Smooth muscle cell (in vitro differentiated cells): ENCODE measurements around the gene PFDN2. TPM values are rescaled to one million over a fixed set of nuclear protein-coding genes. Genes with fewer than 3 reads are reported as not detected.

Experiments used
- DNase-seq: peaks from one replicate; lab custom pipeline; 2025; ENCODE audit not compliant: unreplicated experiment; lab: John Stamatoyannopoulos, UW
- H2AFZ ChIP-seq: fragments of 200-600 bp; sonication (generic); 2 replicates; pipeline ENCODE4 v1.6.0; 2016; ENCODE audit warnings: antibody characterized with exemption, low read depth, mild to moderate bottlenecking
- H3F3A ChIP-seq: fragments of 200-600 bp; sonication (generic); 2 replicates; pipeline ENCODE4 v1.6.0; 2017; ENCODE audit warnings: antibody characterized with exemption, low read depth
- H3K27ac ChIP-seq: fragments of 200-600 bp; sonication (generic); 2 replicates; pipeline ENCODE4 v1.5.1; 2016; ENCODE audit warnings: low read depth, mild to moderate bottlenecking
- H3K27me3 ChIP-seq: fragments of 200-600 bp; sonication (generic); 2 replicates; pipeline ENCODE4 v1.6.1; 2016; ENCODE audit warnings: low read depth, mild to moderate bottlenecking
- H3K36me3 ChIP-seq: fragments of 200-600 bp; sonication (generic); 2 replicates; pipeline ENCODE4 v1.5.1; 2016; ENCODE audit warnings: low read depth
- H3K4me1 ChIP-seq: fragments of 200-600 bp; sonication (generic); 2 replicates; pipeline ENCODE4 v1.5.1; 2016; ENCODE audit warnings: low read depth
- H3K4me2 ChIP-seq: fragments of 200-600 bp; sonication (generic); 2 replicates; pipeline ENCODE4 v1.6.0; 2016; ENCODE audit warnings: mild to moderate bottlenecking
- H3K4me3 ChIP-seq: fragments of 200-600 bp; sonication (generic); 2 replicates; pipeline ENCODE4 v1.5.1; 2016; ENCODE audit warnings: mild to moderate bottlenecking
- H3K79me2 ChIP-seq: fragments of 200-600 bp; sonication (generic); 2 replicates; pipeline ENCODE4 v1.6.0; 2016; ENCODE audit warnings: low read depth, mild to moderate bottlenecking
- H3K9ac ChIP-seq: fragments of 200-600 bp; sonication (generic); 2 replicates; pipeline ENCODE4 v1.6.0; 2016; ENCODE audit warnings: low read depth
- H3K9me3 ChIP-seq: fragments of 200-600 bp; sonication (generic); replicated peaks from 2 replicates; pipeline ENCODE4 v1.5.1; 2016; ENCODE audit warnings: low read depth
- H4K20me1 ChIP-seq: fragments of 200-600 bp; sonication (generic); 2 replicates; pipeline ENCODE4 v1.6.0; 2016; ENCODE audit warnings: low read depth
- WGBS: methylation state at CpG from one replicate; pipeline ENCODE4 v1.1.7; 2016; ENCODE audit warnings: low lambda C conversion rate; 5-methylcytosine and 5-hydroxymethylcytosine counted together
- polyA plus RNA-seq: library from polyadenylated mRNA; unstranded; fragments of >200 nt; fragmentation: Nextera tagmentation; extraction: Ambion mirVana; gene quantifications from 2 replicates; pipeline ENCODE4 v1.2.1, GENCODE V29; 2016
- total RNA-seq: library from RNA; depleted of rRNA; stranded (reverse); fragments of >200 nt; gene quantifications from 2 replicates; pipeline ENCODE4 v1.2.3, GENCODE V29; 2014
- TF ChIP-seq, protein P1 (sequence below): fragments of 200-600 bp; sonication (generic); IDR thresholded peaks from 2 replicates; pipeline ENCODE4 v1.5.1; 2017; ENCODE audit warnings: borderline replicate concordance, mild to moderate bottlenecking, antibody characterized with exemption; ENCODE audit not compliant: insufficient read depth, poor library complexity, severe bottlenecking

The PFDN2 gene
- total and polyA plus RNA-seq, 2 experiments from 2014 or later = 82.0 to 139 TPM

DNA sequence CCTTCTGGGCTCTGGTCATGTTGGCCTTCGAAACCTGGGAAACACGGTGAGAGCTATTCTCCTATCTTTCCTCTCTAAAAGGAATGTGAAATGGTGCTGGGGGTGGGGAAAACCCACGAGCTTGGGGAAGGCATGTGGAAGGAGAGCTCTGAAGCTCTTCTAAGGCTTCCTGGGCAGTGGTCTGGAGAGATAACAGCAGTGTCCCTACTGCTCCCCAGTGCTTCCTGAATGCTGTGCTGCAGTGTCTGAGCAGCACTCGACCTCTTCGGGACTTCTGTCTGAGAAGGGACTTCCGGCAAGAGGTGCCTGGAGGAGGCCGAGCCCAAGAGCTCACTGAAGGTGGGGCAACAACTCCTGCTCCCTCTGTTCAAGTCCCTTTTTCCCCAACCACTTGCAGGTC is 44.2 kb upstream of the PFDN2 start:
- H3K27ac ChIP-seq = no peak overlapping the region
- no peak overlapping the region for H3K4me2 ChIP-seq
- peaks cover 11% of the 10 kb centered on the region for H3K4me1 ChIP-seq
- no peaks in the 10 kb centered on the region for H3K27me3 ChIP-seq
- no peaks in the 10 kb centered on the region for H3K79me2 ChIP-seq
- no peaks in the 10 kb centered on the region for H4K20me1 ChIP-seq
- 64% methylated on average over 7 of the region's 7 CpGs for WGBS
- no peaks in the 10 kb centered on the region for H3K36me3 ChIP-seq
- no peak overlapping the region for H3K9ac ChIP-seq
- peaks cover 10% of the 10 kb centered on the region for H3F3A ChIP-seq
- no peak overlapping the region for H2AFZ ChIP-seq
- H3K9me3 ChIP-seq = no peaks in the 10 kb centered on the region
- no peak overlapping the region for H3K4me3 ChIP-seq
- TF ChIP-seq, protein P1, sequence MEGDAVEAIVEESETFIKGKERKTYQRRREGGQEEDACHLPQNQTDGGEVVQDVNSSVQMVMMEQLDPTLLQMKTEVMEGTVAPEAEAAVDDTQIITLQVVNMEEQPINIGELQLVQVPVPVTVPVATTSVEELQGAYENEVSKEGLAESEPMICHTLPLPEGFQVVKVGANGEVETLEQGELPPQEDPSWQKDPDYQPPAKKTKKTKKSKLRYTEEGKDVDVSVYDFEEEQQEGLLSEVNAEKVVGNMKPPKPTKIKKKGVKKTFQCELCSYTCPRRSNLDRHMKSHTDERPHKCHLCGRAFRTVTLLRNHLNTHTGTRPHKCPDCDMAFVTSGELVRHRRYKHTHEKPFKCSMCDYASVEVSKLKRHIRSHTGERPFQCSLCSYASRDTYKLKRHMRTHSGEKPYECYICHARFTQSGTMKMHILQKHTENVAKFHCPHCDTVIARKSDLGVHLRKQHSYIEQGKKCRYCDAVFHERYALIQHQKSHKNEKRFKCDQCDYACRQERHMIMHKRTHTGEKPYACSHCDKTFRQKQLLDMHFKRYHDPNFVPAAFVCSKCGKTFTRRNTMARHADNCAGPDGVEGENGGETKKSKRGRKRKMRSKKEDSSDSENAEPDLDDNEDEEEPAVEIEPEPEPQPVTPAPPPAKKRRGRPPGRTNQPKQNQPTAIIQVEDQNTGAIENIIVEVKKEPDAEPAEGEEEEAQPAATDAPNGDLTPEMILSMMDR = no peak
- DNase-seq = no peak

DNA sequence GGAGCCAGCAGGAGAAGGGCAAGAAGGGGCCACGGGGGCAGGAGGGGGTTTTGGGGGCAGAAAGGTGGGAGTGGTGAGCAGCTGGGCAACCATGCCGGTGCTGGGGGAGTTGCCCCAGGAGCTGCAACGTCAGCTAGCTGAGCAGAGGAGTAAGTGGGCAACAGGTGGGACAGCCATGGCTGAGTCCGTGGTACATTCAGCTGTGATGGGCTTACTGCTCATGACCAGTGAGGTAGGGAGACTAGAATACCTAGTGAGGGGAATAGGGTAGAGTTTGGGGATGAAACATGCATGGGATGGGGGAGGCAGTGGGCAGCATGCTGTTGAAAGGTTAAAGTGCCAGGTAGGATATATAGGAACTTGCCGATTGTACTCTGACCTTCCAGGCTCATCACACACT is 43.8 kb upstream of the PFDN2 start:
- Histone ChIP-seq H3K9me3 (no peaks in the 10 kb centered on the region), H3K79me2 (no peaks in the 10 kb centered on the region), H3K27me3 (no peaks in the 10 kb centered on the region), H3F3A (peaks cover 10% of the 10 kb centered on the region), H3K27ac (no peak overlapping the region), H3K4me2 (no peak overlapping the region), H3K4me3 (no peak overlapping the region), H3K36me3 (no peaks in the 10 kb centered on the region), H4K20me1 (no peaks in the 10 kb centered on the region), H2AFZ (no peak overlapping the region), H3K4me1 (peaks cover 10% of the 10 kb centered on the region), H3K9ac (no peak overlapping the region)
- WGBS = 98% methylated on average over 5 of the region's 5 CpGs
- TF ChIP-seq, protein P1 = no peak
- DNase-seq = no peak

DNA sequence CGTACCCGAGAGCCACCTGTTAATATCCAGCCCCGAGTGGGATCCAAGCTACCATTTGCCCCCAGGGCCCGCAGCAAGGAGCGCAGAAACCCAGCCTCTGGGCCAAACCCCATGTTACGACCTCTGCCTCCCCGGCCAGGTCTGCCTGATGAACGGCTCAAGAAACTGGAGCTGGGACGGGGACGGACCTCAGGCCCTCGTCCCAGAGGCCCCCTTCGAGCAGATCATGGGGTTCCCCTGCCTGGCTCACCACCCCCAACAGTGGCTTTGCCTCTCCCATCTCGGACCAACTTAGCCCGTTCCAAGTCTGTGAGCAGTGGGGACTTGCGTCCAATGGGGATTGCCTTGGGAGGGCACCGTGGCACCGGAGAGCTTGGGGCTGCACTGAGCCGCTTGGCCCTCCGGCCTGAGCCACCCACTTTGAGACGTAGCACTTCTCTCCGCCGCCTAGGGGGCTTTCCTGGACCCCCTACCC is 42.9 kb upstream of the PFDN2 start:
- H3K4me2 ChIP-seq = no peak overlapping the region
- H3K79me2 ChIP-seq = no peaks in the 10 kb centered on the region
- H3K36me3 ChIP-seq = no peaks in the 10 kb centered on the region
- no peak overlapping the region for H3K4me3 ChIP-seq
- H2AFZ ChIP-seq = no peak overlapping the region
- H3K27me3 ChIP-seq = no peaks in the 10 kb centered on the region
- peaks cover 10% of the 10 kb centered on the region for H3K4me1 ChIP-seq
- H3F3A ChIP-seq = peaks cover 10% of the 10 kb centered on the region
- WGBS = 96% methylated on average over 22 of the region's 22 CpGs
- H4K20me1 ChIP-seq = no peaks in the 10 kb centered on the region
- H3K27ac ChIP-seq = no peak overlapping the region
- TF ChIP-seq, protein P1 = no peak
- no peaks in the 10 kb centered on the region for H3K9me3 ChIP-seq
- H3K9ac ChIP-seq = no peak overlapping the region
- no peak for DNase-seq

DNA sequence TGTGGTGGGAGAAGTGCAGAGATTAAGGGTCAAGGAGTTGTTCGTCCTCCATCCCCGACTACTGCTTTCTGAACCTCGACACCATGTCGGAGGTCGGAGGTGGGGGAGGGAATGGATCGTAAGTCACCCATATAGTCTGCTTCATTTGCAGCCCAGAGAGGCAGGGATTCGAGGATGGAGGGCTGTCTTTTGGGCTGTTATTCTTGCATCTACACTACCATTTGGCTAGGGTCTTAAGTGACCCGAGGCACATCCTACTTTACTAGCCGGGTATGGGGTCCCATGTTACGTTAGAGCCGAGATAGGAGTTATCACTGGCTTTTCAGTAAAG is 42.0 kb upstream of the PFDN2 start:
- Histone ChIP-seq H3K27ac (peak overlapping the region; percentile 69), H3K9me3 (no peaks in the 10 kb centered on the region), H3K27me3 (no peaks in the 10 kb centered on the region), H3K4me2 (peak overlapping the region; percentile 99), H3K4me1 (peaks cover 7% of the 10 kb centered on the region), H3K9ac (peak overlapping the region; percentile 75), H4K20me1 (no peaks in the 10 kb centered on the region), H3K4me3 (peak overlapping the region; percentile 81), H3F3A (peaks cover 2% of the 10 kb centered on the region), H3K36me3 (no peaks in the 10 kb centered on the region), H3K79me2 (peaks cover 6% of the 10 kb centered on the region), H2AFZ (peak overlapping the region; percentile 17)
- TF ChIP-seq, protein P1 = no peak
- WGBS = 17% methylated on average over 11 of the region's 11 CpGs
- DNase-seq = no peak
